GM18868 (cell line): ENCODE results near the gene MAPKAPK3.
A peak's percentile ranks its signal among the peaks of the same experiment; 100 is the strongest.

ENCODE experiments used
- ATAC-seq: cut with Tn5 transposase; IDR thresholded peaks from one replicate; pipeline ENCODE4 v1.9.1; 2021; ENCODE audit warnings: mild to moderate bottlenecking, moderate library complexity; ENCODE audit not compliant: unreplicated experiment

The MAPKAPK3 gene

GRCh38 chr3:50587373-50587772 lies 29.6 kb upstream of the MAPKAPK3 start:
- no peak for ATAC-seq

GRCh38 chr3:50587806-50588758 lies 28.9 kb upstream of the MAPKAPK3 start:
- ATAC-seq, result peak; percentile 49

GRCh38 chr3:50588759-50589433 lies 28.1 kb upstream of the MAPKAPK3 start:
- no peak for ATAC-seq

GRCh38 chr3:50591196-50591741 lies 25.7 kb upstream of the MAPKAPK3 start:
- peak; percentile 4 for ATAC-seq

GRCh38 chr3:50592568-50592967 lies 24.4 kb upstream of the MAPKAPK3 start:
- ATAC-seq, result no peak

- no peak for ATAC-seq
These were observed 22.6 kb upstream of the MAPKAPK3 start for GRCh38 chr3:50594253-50594785.

GRCh38 chr3:50599115-50599715 lies 17.7 kb upstream of the MAPKAPK3 start:
- no peak for ATAC-seq

GRCh38 chr3:50599716-50600118 lies 17.2 kb upstream of the MAPKAPK3 start:
- ATAC-seq, result no peak

GRCh38 chr3:50600141-50600753 lies 16.7 kb upstream of the MAPKAPK3 start:
- no peak for ATAC-seq

- ATAC-seq, result peak; percentile 68
These were observed 15.9 kb upstream of the MAPKAPK3 start for GRCh38 chr3:50600841-50601591.

- no peak for ATAC-seq
These were observed 14.3 kb upstream of the MAPKAPK3 start for GRCh38 chr3:50602595-50603191.

- ATAC-seq, result no peak
These were observed 13.5 kb upstream of the MAPKAPK3 start for GRCh38 chr3:50603261-50604109.

- no peak for ATAC-seq
These were observed 12.8 kb upstream of the MAPKAPK3 start for GRCh38 chr3:50604110-50604621.

- ATAC-seq, result no peak
These were observed 12.0 kb upstream of the MAPKAPK3 start for GRCh38 chr3:50604628-50605588.

GRCh38 chr3:50605901-50606326 lies 11.0 kb upstream of the MAPKAPK3 start:
- no peak for ATAC-seq

GRCh38 chr3:50606596-50606995 lies 10.4 kb upstream of the MAPKAPK3 start:
- ATAC-seq, result no peak
